ENCODE data around the gene SSX1. TPM values are rescaled to one million over a fixed set of nuclear protein-coding genes. Genes with fewer than 3 reads are reported as not detected.
"Not testable (repeated sequence)": the region's sequence is repeated elsewhere in the genome, so short reads cannot be mapped to it uniquely, and the experiment has no call there.

Gene SSX1
- total and polyA plus RNA-seq, 9 donors, result 0.20 TPM; not detected in 8

- TF ChIP-seq CTCF (IDR thresholded peaks at IDR 0.05), result no peak
- no peak for TF ChIP-seq EP300 (IDR thresholded peaks at IDR 0.05)
- TF ChIP-seq POLR2A (IDR thresholded peaks at IDR 0.05), result no peak
- Histone ChIP-seq H3K9me3 (no peaks in the 10 kb centered on the region), H3K4me1 (ENCODE audit: insufficient read depth) (no peaks in the 10 kb centered on the region), H3K27ac (no peak overlapping the region), H3K4me3 (no peak overlapping the region), H3K27me3 (no peaks in the 10 kb centered on the region), H3K36me3 (no peaks in the 10 kb centered on the region)
- no peak for DNase-seq
- intact Hi-C loops (cut with DNase I), result no loop called here
- WGBS, 3 donors, result 80 to 90% (median 84%) methylated on average over 11 of the region's 11 CpGs
Observed at GRCh38 chrX:48306175-48306574, 51.0 kb downstream of the SSX1 start.

- intact Hi-C loops (cut with DNase I), result not testable (repeated sequence)
Observed at GRCh38 chrX:48313996-48314395, 58.8 kb downstream of the SSX1 start.

More at GRCh38 chrX:48313996-48314395, 58.8 kb downstream of the SSX1 start:
- not testable (repeated sequence) for H3K36me3 ChIP-seq; H3K27me3 ChIP-seq; DNase-seq; H3K4me3 ChIP-seq; H3K9me3 ChIP-seq; H3K27ac ChIP-seq; H3K4me1 ChIP-seq (ENCODE audit: insufficient read depth)
- 58 to 67% (median 67%) methylated on average over 2 of the region's 2 CpGs for WGBS, 3 donors

Small RNAs within 50 kb of the gene (small RNA-seq; reads per million reads assigned to genes)
- gene AC245047.3 (not detected), gene AC245047.4 (not detected), gene RNA5SP503 (not detected)

Other genes starting within 250 kb of the SSX1 start
- gene SPACA5, start 248.4 kb upstream of the SSX1 start, total RNA-seq, result not detected
- gene SPACA5, start 248.4 kb upstream of the SSX1 start, polyA plus RNA-seq, result under 1 TPM in 1 of 2 donors, not detected in 1; 0.25 TPM
- gene ZNF630, start 183.8 kb upstream of the SSX1 start, total RNA-seq, result 1 to 10 TPM; 2.8 to 6.9 (median 4.1) TPM
- 1 to 10 TPM; 2.9 to 6.6 TPM for gene ZNF630, start 183.8 kb upstream of the SSX1 start, polyA plus RNA-seq
- not detected for gene SPACA5B, start 124.8 kb upstream of the SSX1 start, total RNA-seq
- not detected for gene SPACA5B, start 124.8 kb upstream of the SSX1 start, polyA plus RNA-seq
- not detected for gene SSX5, start 58.6 kb upstream of the SSX1 start, total RNA-seq
- not detected for gene SSX5, start 58.6 kb upstream of the SSX1 start, polyA plus RNA-seq
- not detected for gene SSX3, start 101.3 kb downstream of the SSX1 start, total RNA-seq
- gene SSX3, start 101.3 kb downstream of the SSX1 start, polyA plus RNA-seq, result not detected
- gene SSX4, start 128.1 kb downstream of the SSX1 start, total RNA-seq, result not detected
- gene SSX4, start 128.1 kb downstream of the SSX1 start, polyA plus RNA-seq, result not detected
- gene SSX4B, start 156.6 kb downstream of the SSX1 start, total RNA-seq, result not detected
- not detected for gene SSX4B, start 156.6 kb downstream of the SSX1 start, polyA plus RNA-seq
- gene SLC38A5, start 214.9 kb downstream of the SSX1 start, total RNA-seq, result 10 to 100 TPM in 4 of 7 donors, 1 to 10 TPM in 3; 6.2 to 26.0 (median 13.6) TPM
- gene SLC38A5, start 214.9 kb downstream of the SSX1 start, polyA plus RNA-seq, result 10 to 100 TPM in 1 of 2 donors, 1 to 10 TPM in 1; 8.3 to 10.7 TPM
- gene FTSJ1, start 220.8 kb downstream of the SSX1 start, total RNA-seq, result 10 to 100 TPM; 23.2 to 45.9 (median 32.7) TPM
- 10 to 100 TPM; 24.8 to 28.2 TPM for gene FTSJ1, start 220.8 kb downstream of the SSX1 start, polyA plus RNA-seq